ENCODE data around the gene HIP1R.
"Not testable (repeated sequence)": the region's sequence is repeated elsewhere in the genome, so short reads cannot be mapped to it uniquely, and the experiment has no call there.

HIP1R gene

GRCh38 chr12:122868471-122869177 is 33.4 kb downstream of the HIP1R start:
- peaks cover 44% of the 10 kb centered on the region for H3K27me3 ChIP-seq (ENCODE audit: control insufficient read depth, insufficient read depth, low read length)
- peaks cover 46% of the 10 kb centered on the region for H3K36me3 ChIP-seq (ENCODE audit: control insufficient read depth, insufficient read depth, low read length)

DNA sequence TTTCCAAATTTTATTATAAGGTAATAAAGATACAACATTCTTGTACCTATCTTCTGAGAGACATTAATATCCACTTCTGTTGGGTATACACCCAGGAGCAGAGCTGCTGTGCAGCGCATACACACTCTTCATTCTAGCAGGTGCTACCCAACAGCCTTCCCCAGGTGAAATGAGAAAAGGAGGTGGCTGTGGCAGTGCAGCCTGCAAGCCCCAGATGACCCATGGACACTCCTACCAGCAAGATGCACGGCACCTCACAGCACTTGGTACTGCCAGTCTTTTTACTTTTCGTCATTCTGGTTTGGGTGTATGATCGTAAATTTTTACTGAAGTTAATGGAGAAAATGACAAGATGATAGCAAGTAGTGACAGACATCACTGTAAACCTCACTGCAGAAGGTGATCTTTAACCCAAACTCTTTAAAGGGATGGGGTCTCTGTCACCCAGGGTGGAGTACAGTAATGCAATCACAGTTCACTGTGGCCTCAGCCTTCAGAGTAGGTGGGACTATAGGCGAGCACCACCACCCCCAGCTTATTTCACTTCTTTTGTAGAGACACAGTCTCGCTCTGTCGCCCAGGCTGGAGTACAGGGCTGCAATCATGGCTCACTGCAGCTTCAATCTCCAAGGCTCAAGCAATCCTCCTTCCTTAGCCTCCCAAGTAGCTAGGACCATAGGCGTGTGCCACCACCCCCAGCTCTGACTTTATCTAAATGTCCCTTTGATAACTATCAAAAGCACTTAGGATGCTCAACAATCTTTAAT is 34.1 kb downstream of the HIP1R start:
- H3K4me3 ChIP-seq (ENCODE audit: low read depth, low read length), result no peak overlapping the region
- peaks cover 46% of the 10 kb centered on the region for H3K36me3 ChIP-seq (ENCODE audit: control insufficient read depth, insufficient read depth, low read length)
- peaks cover 30% of the 10 kb centered on the region for H3K4me1 ChIP-seq (ENCODE audit: control insufficient read depth, insufficient read depth, low read length)
- H3K27me3 ChIP-seq (ENCODE audit: control insufficient read depth, insufficient read depth, low read length), result peaks cover 52% of the 10 kb centered on the region
- no peaks in the 10 kb centered on the region for H3K9me3 ChIP-seq (ENCODE audit: control insufficient read depth, insufficient read depth, low read length)
- H3K9ac ChIP-seq (ENCODE audit: low read depth, low read length), result no peak overlapping the region

More at GRCh38 chr12:122868471-122869177, 33.4 kb downstream of the HIP1R start:
- no peak overlapping the region for H3K4me3 ChIP-seq (ENCODE audit: low read depth, low read length)
- H3K4me1 ChIP-seq (ENCODE audit: control insufficient read depth, insufficient read depth, low read length), result peaks cover 23% of the 10 kb centered on the region
- no peak overlapping the region for H3K9ac ChIP-seq (ENCODE audit: low read depth, low read length)
- no peaks in the 10 kb centered on the region for H3K9me3 ChIP-seq (ENCODE audit: control insufficient read depth, insufficient read depth, low read length)

GRCh38 chr12:122870163-122870842 is 35.0 kb downstream of the HIP1R start:
- Histone ChIP-seq H3K27me3 (ENCODE audit: control insufficient read depth, insufficient read depth, low read length) (peaks cover 56% of the 10 kb centered on the region), H3K9me3 (ENCODE audit: control insufficient read depth, insufficient read depth, low read length) (no peaks in the 10 kb centered on the region), H3K4me1 (ENCODE audit: control insufficient read depth, insufficient read depth, low read length) (peaks cover 30% of the 10 kb centered on the region), H3K9ac (ENCODE audit: low read depth, low read length) (no peak overlapping the region), H3K36me3 (ENCODE audit: control insufficient read depth, insufficient read depth, low read length) (peaks cover 44% of the 10 kb centered on the region), H3K4me3 (ENCODE audit: low read depth, low read length) (no peak overlapping the region)

DNA sequence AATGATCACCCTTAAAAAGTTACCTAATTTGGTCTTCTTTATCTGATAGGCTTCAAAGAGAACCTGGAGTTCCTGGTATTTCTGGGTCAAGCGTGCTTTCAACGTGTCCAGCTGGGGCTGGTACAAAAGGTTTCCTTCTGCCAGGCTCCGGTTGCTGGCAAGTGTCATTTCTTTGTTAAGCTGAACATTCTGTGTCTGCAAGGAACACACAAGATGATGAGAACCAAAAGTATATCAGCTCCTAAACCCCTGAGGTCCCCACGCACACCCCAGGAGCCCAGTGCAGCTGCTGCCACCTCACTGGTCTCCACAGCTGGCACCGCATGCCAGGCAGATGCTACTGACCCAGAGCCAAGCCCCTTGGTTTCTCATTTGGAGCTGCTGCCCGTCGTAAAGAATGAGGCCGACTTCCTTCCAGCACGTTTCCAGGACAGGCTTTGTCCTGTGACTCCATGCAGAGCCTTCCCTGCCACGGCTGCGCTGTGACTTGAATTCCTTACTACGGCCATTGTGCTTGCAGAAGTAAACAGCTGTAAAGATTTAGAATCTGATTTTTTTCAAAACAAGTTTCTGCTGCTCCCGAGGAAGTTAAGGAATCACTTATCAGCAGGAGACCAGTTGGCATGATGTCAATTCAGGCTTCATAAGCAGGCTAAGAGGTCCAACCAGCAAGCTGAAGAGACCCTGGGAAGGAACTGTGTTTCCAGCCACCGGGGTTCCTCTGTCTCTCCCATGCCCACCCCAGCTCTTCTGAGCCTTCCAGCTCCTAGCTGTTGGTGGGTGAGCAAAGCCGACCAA is 35.8 kb downstream of the HIP1R start:
- H3K36me3 ChIP-seq (ENCODE audit: control insufficient read depth, insufficient read depth, low read length), result peaks cover 39% of the 10 kb centered on the region
- peaks cover 35% of the 10 kb centered on the region for H3K4me1 ChIP-seq (ENCODE audit: control insufficient read depth, insufficient read depth, low read length)
- peak overlapping the region; percentile 28 for H3K4me3 ChIP-seq (ENCODE audit: low read depth, low read length)
- H3K27me3 ChIP-seq (ENCODE audit: control insufficient read depth, insufficient read depth, low read length), result peaks cover 60% of the 10 kb centered on the region
- no peaks in the 10 kb centered on the region for H3K9me3 ChIP-seq (ENCODE audit: control insufficient read depth, insufficient read depth, low read length)
- no peak overlapping the region for H3K9ac ChIP-seq (ENCODE audit: low read depth, low read length)

- H3K36me3 ChIP-seq (ENCODE audit: control insufficient read depth, insufficient read depth, low read length), result peaks cover 32% of the 10 kb centered on the region
- H3K4me1 ChIP-seq (ENCODE audit: control insufficient read depth, insufficient read depth, low read length), result peaks cover 35% of the 10 kb centered on the region
- peaks cover 68% of the 10 kb centered on the region for H3K27me3 ChIP-seq (ENCODE audit: control insufficient read depth, insufficient read depth, low read length)
- H3K9ac ChIP-seq (ENCODE audit: low read depth, low read length), result no peak overlapping the region
- no peaks in the 10 kb centered on the region for H3K9me3 ChIP-seq (ENCODE audit: control insufficient read depth, insufficient read depth, low read length)
- peak overlapping the region; percentile 28 for H3K4me3 ChIP-seq (ENCODE audit: low read depth, low read length)
Observed at GRCh38 chr12:122871851-122872780, 36.9 kb downstream of the HIP1R start.

- Histone ChIP-seq H3K27me3 (ENCODE audit: control insufficient read depth, insufficient read depth, low read length) (peaks cover 69% of the 10 kb centered on the region), H3K9ac (ENCODE audit: low read depth, low read length) (no peak overlapping the region), H3K4me3 (ENCODE audit: low read depth, low read length) (peak overlapping the region; percentile 18), H3K4me1 (ENCODE audit: control insufficient read depth, insufficient read depth, low read length) (peaks cover 35% of the 10 kb centered on the region), H3K36me3 (ENCODE audit: control insufficient read depth, insufficient read depth, low read length) (peaks cover 24% of the 10 kb centered on the region), H3K9me3 (ENCODE audit: control insufficient read depth, insufficient read depth, low read length) (no peaks in the 10 kb centered on the region)
Observed at GRCh38 chr12:122872815-122873361, 37.6 kb downstream of the HIP1R start.

DNA sequence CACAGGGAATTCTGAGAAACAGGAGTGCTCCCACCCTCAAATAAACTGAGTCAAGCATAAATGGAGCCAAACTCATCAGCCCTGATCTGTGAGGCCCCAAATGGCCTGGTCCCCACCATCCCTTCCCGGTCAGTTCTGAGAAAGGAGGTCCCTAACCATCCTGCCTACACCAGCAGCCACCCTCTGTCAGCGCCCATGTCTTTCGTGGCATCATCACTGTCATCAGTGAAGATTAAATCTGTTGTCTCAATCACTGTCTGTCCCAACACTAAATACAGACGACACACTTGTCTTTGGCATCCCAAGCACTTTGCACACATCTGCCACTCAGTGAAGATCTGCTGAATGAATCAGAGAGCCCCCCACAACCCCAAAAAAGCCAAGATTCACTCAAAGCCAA is 38.3 kb downstream of the HIP1R start:
- no peaks in the 10 kb centered on the region for H3K9me3 ChIP-seq (ENCODE audit: control insufficient read depth, insufficient read depth, low read length)
- peaks cover 69% of the 10 kb centered on the region for H3K27me3 ChIP-seq (ENCODE audit: control insufficient read depth, insufficient read depth, low read length)
- H3K4me1 ChIP-seq (ENCODE audit: control insufficient read depth, insufficient read depth, low read length), result peaks cover 35% of the 10 kb centered on the region
- H3K9ac ChIP-seq (ENCODE audit: low read depth, low read length), result no peak overlapping the region
- peaks cover 17% of the 10 kb centered on the region for H3K36me3 ChIP-seq (ENCODE audit: control insufficient read depth, insufficient read depth, low read length)
- H3K4me3 ChIP-seq (ENCODE audit: low read depth, low read length), result peak overlapping the region; percentile 20

DNA sequence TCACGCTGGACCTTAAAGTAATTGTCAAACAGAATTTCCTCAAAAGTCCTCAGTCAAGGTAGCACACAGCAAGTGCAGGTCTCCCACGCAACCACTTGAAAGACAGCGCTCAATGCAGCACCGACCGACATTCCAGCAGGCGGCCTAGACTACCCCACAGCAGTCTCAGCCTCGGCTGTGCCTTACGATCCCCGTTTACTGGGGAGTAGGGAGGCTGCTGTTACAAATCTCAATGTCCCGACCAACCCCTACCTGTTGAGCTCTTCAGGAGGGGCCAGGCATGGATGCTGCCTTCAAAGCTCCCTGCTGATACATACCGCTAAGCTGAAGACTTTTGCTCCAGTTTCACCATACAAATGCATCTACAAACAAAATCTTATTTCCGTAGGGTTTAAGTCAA is 38.8 kb downstream of the HIP1R start:
- peaks cover 35% of the 10 kb centered on the region for H3K4me1 ChIP-seq (ENCODE audit: control insufficient read depth, insufficient read depth, low read length)
- H3K9me3 ChIP-seq (ENCODE audit: control insufficient read depth, insufficient read depth, low read length), result no peaks in the 10 kb centered on the region
- peaks cover 12% of the 10 kb centered on the region for H3K36me3 ChIP-seq (ENCODE audit: control insufficient read depth, insufficient read depth, low read length)
- peaks cover 67% of the 10 kb centered on the region for H3K27me3 ChIP-seq (ENCODE audit: control insufficient read depth, insufficient read depth, low read length)
- no peak overlapping the region for H3K4me3 ChIP-seq (ENCODE audit: low read depth, low read length)
- no peak overlapping the region for H3K9ac ChIP-seq (ENCODE audit: low read depth, low read length)

DNA sequence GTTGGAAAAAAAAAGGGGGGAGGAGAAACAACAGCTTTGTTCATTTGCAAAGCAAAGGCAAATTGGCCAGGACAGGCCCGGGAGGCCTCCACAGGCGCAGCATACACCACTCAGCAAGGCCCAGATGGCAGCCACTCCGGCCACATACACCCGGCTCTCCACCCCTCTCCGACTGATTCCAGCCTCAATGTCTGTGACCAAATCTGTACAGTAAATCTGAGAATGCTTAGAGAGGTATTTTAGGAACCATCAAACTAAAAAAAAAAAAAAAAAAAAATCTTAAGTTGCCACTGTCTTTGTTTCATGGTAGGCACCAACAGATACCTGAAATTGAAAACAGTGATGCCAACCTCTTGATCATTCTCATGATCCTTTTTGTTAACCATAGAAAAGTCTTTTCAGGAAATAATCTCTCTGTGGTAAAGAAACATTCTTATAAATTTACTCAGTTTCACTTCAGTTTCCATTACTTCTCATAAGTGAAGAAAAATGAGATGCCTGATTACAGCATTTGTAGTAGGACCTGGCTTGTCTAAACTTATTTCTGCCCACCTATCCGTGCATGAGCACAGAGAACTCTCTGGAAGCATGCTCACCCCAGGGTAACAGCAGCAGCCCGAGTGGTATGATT is 40.4 kb downstream of the HIP1R start:
- peaks cover 51% of the 10 kb centered on the region for H3K27me3 ChIP-seq (ENCODE audit: control insufficient read depth, insufficient read depth, low read length)
- H3K9ac ChIP-seq (ENCODE audit: low read depth, low read length), result no peak overlapping the region
- H3K4me3 ChIP-seq (ENCODE audit: low read depth, low read length), result no peak overlapping the region
- H3K9me3 ChIP-seq (ENCODE audit: control insufficient read depth, insufficient read depth, low read length), result no peaks in the 10 kb centered on the region
- H3K36me3 ChIP-seq (ENCODE audit: control insufficient read depth, insufficient read depth, low read length), result no peaks in the 10 kb centered on the region
- peaks cover 35% of the 10 kb centered on the region for H3K4me1 ChIP-seq (ENCODE audit: control insufficient read depth, insufficient read depth, low read length)

DNA sequence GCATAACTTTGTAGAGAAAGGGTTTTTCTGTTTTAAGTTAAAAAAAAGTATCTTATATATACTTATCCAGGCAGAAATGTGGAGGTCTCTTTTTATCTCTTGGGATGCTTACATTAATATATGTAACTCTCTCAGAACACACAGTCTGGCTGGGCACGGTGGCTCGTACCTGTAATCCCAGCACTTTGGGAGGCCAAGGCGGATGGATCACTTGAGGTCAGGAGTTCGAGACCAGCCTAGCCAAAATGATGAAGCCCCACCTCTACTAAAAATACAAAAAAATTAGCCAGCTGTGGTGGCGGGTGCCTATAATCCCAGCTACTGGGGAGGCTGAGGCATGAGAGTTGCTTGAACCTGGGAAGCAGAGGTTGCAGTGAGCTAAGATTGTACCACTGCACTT is 41.0 kb downstream of the HIP1R start:
- H3K9me3 ChIP-seq (ENCODE audit: control insufficient read depth, insufficient read depth, low read length); H3K4me3 ChIP-seq (ENCODE audit: low read depth, low read length); H3K9ac ChIP-seq (ENCODE audit: low read depth, low read length); H3K36me3 ChIP-seq (ENCODE audit: control insufficient read depth, insufficient read depth, low read length): not testable (repeated sequence)
- Histone ChIP-seq H3K4me1 (ENCODE audit: control insufficient read depth, insufficient read depth, low read length) (peaks cover 33% of the 10 kb centered on the region), H3K27me3 (ENCODE audit: control insufficient read depth, insufficient read depth, low read length) (peaks cover 45% of the 10 kb centered on the region)

Measured in iPS-15b (cell line).